Stimulated activated effector memory CD8-positive, alpha-beta T cell treated with anti-CD3 and anti-CD28 coated beads, Interleukin-12 subunit alpha, Interleukin-12 subunit beta, amount 100 ng/mL, for 72 hours (primary cell): ENCODE measurements around the gene ZNF541.

ENCODE experiments used
- ATAC-seq: fragments of 150-1000 bp; cut with Tn5 transposase; 2 replicates; pipeline ENCODE4 v1.10.0; 2021
- DNase-seq, 2 donors: peaks; one replicate each; pipeline ENCODE4 v3.0.0; 2021 to 2022; ENCODE audit warnings: low spot score in 2 of 2
- H3K27ac Mint-ChIP-seq: one replicate; pipeline ENCODE4 v1.8.0; 2022; ENCODE audit warnings: mild to moderate bottlenecking, mixed read lengths
- H3K36me3 Mint-ChIP-seq: one replicate; pipeline ENCODE4 v1.8.0; 2022; ENCODE audit warnings: mild to moderate bottlenecking, mixed read lengths
- H3K4me1 Mint-ChIP-seq: one replicate; pipeline ENCODE4 v1.8.0; 2022; ENCODE audit warnings: mixed read lengths
- H3K4me3 Mint-ChIP-seq: one replicate; pipeline ENCODE4 v1.8.0; 2022; ENCODE audit warnings: mild to moderate bottlenecking, mixed read lengths
- H3K9me3 Mint-ChIP-seq: one replicate; pipeline ENCODE4 v1.8.0; 2022; ENCODE audit warnings: mixed read lengths

Gene ZNF541

GRCh38 chr19:47538812-47539211 is 34.1 kb downstream of the ZNF541 start:
- no peak overlapping the region for H3K4me3 Mint-ChIP-seq
- H3K4me1 Mint-ChIP-seq, result peaks cover 30% of the 10 kb centered on the region
- ATAC-seq (no peak), DNase-seq (no peak)
- no peaks in the 10 kb centered on the region for H3K36me3 Mint-ChIP-seq
- no peaks in the 10 kb centered on the region for H3K9me3 Mint-ChIP-seq
- H3K27ac Mint-ChIP-seq, result peak overlapping the region; percentile 56

DNA sequence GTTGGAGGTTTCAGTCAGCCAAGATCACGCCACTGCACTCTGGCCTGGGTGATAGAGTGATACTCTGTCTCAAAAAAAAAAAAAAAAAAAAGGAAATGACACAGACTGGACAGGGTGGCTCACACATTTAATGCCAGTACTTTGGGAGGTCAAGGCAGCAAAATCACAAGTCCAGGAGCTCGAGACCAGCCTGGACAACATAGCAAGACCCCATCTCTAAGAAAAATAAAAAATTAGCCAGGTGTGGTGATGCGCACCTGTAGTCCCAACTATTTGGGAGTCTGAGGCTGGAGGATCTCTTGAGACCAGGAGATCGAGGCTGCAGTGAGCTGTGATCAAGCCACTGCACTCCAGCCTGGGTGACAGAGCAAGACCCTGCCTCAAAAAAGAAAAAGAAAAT is 35.5 kb downstream of the ZNF541 start:
- Mint-ChIP-seq H3K36me3 (no peaks in the 10 kb centered on the region), H3K4me3 (no peak overlapping the region), H3K4me1 (peaks cover 30% of the 10 kb centered on the region), H3K27ac (no peak overlapping the region), H3K9me3 (no peaks in the 10 kb centered on the region)
- ATAC-seq (no peak), DNase-seq (no peak)

- ATAC-seq (no peak), DNase-seq (no peak)
- Mint-ChIP-seq H3K4me3 (no peak overlapping the region), H3K4me1 (peaks cover 3% of the 10 kb centered on the region), H3K9me3 (no peaks in the 10 kb centered on the region), H3K27ac (no peak overlapping the region), H3K36me3 (no peaks in the 10 kb centered on the region)
These were observed 38.3 kb downstream of the ZNF541 start for GRCh38 chr19:47534628-47535027.

- DNase-seq (no peak), ATAC-seq (no peak)
- no peaks in the 10 kb centered on the region for H3K9me3 Mint-ChIP-seq
- H3K27ac Mint-ChIP-seq, result peak overlapping the region; percentile 73
- H3K4me3 Mint-ChIP-seq, result no peak overlapping the region
- no peaks in the 10 kb centered on the region for H3K36me3 Mint-ChIP-seq
- H3K4me1 Mint-ChIP-seq, result no peaks in the 10 kb centered on the region
These were observed 41.1 kb downstream of the ZNF541 start for GRCh38 chr19:47531640-47532387.

GRCh38 chr19:47529018-47529742 is 43.8 kb downstream of the ZNF541 start:
- ATAC-seq (no peak), DNase-seq (no peak)
- H3K9me3 Mint-ChIP-seq, result no peaks in the 10 kb centered on the region
- H3K27ac Mint-ChIP-seq, result no peak overlapping the region
- H3K4me3 Mint-ChIP-seq, result no peak overlapping the region
- H3K36me3 Mint-ChIP-seq, result no peaks in the 10 kb centered on the region
- H3K4me1 Mint-ChIP-seq, result no peaks in the 10 kb centered on the region

DNA sequence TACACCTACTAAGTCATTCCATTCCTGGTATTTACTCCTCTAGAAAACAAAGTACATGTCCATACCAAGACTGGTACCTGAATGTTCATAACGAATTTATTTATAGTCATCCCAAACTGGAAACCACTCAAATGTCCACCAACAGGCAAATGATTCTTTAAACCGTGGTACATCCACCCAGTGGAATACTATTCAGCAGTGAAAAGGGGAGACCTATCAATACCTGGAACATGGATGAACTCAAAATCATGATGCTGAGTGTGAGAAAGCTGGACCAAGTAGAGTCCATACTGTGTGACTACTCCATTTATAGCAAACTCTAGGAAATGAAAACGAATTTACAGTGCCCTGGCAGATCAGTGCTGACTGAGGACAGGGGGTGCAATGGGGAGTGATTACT is 46.1 kb downstream of the ZNF541 start:
- DNase-seq (no peak), ATAC-seq (no peak)
- peaks cover 5% of the 10 kb centered on the region for H3K4me1 Mint-ChIP-seq
- H3K9me3 Mint-ChIP-seq, result no peaks in the 10 kb centered on the region
- H3K27ac Mint-ChIP-seq, result no peak overlapping the region
- H3K36me3 Mint-ChIP-seq, result no peaks in the 10 kb centered on the region
- no peak overlapping the region for H3K4me3 Mint-ChIP-seq

DNA sequence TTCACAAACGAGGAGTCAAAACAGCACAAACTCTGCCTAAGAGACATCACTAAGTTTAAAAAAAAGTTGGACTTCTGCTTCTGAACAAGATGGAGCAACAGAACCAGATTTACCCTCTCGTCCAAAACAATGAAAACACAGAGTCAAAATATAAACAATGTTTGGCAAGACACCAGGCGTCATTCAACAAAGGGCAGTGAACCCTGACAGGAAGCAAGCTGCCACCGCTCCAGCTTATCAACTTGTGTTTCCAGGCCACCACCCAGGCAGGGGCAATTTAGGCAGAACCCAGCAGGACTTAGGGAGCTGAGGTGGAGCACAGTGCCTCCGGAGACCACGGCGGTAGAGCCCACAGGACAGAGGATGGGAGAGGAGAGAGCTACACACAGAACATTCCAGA is 49.5 kb downstream of the ZNF541 start:
- ATAC-seq (no peak), DNase-seq (no peak)
- no peaks in the 10 kb centered on the region for H3K36me3 Mint-ChIP-seq
- peaks cover 20% of the 10 kb centered on the region for H3K4me1 Mint-ChIP-seq
- no peaks in the 10 kb centered on the region for H3K9me3 Mint-ChIP-seq
- no peak overlapping the region for H3K27ac Mint-ChIP-seq
- no peak overlapping the region for H3K4me3 Mint-ChIP-seq
